Measurements from ENCODE around the gene SFMBT1. TPM values are rescaled to one million over a fixed set of nuclear protein-coding genes. Genes with fewer than 3 reads are reported as not detected.

Gene SFMBT1
- polyA plus RNA-seq, 2 donors: 2.3 to 3.7 TPM

DNA sequence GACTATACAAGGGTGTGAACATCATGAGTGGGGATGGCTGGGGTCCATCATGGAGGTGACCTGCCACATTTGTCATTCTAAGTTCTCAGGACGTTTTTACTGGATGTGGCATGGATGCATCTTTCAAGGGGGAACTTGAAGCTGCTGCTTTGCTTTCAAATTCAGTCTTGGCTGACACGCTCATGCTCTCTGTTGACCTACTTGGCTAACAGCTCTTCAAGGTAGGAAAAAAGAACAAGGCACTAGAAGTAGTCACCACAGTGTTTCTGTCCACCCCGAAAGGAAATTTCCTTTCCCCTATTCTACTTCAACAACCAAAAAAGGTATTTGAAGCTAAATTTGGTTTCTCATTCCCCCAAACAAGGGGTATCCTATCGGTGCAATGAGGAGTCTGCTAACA, 163.5 kb downstream of the SFMBT1 start:
- no peak overlapping the region for H3K27ac ChIP-seq (ENCODE audit: low read depth in 2 of 2, low read length in 1 of 2)
- no peaks in the 10 kb centered on the region for H3K9me3 ChIP-seq (ENCODE audit: control insufficient read depth in 2 of 2, insufficient read depth in 1 of 2, low read depth in 1 of 2, low read length in 1 of 2)
- peaks cover 0 to 4% of the 10 kb centered on the region in 2 donors for H3K4me1 ChIP-seq (ENCODE audit: control insufficient read depth in 2 of 2, insufficient read depth in 2 of 2, low read length in 1 of 2)
- 91 to 92% methylated on average over 4 of the region's 4 CpGs for WGBS, 2 donors
- no peak overlapping the region for H3K4me3 ChIP-seq (ENCODE audit: low read depth in 1 of 2, low read length in 2 of 2)
- no peaks in the 10 kb centered on the region for H3K27me3 ChIP-seq (ENCODE audit: control insufficient read depth in 1 of 2, insufficient read depth in 2 of 2, low read length in 2 of 2)
- no peaks in the 10 kb centered on the region for H3K36me3 ChIP-seq (ENCODE audit: control insufficient read depth in 2 of 2, insufficient read depth in 2 of 2, low read length in 1 of 2)

DNA sequence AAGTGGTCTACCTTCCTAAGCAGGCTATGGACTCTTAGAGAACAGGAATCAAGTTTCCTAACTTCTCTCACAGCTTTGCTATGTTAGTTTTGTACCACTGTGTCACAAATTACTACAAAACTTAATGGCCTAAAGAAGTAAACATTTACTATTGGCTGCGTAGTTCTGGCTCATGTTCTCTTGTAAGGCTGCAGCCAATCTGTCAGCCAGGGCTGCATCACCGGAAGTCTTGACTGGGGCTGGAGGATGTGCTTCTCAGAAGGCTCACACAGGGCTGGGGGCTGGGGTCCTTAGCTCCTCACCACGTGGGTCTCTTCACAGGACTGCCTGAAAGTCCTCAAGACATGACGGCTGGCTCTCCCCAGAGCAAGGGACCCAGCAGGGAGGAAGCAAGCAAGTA, 164.0 kb downstream of the SFMBT1 start:
- H3K9me3 ChIP-seq (ENCODE audit: control insufficient read depth in 2 of 2, insufficient read depth in 1 of 2, low read depth in 1 of 2, low read length in 1 of 2): no peaks in the 10 kb centered on the region
- no peaks in the 10 kb centered on the region for H3K27me3 ChIP-seq (ENCODE audit: control insufficient read depth in 1 of 2, insufficient read depth in 2 of 2, low read length in 2 of 2)
- no peak overlapping the region for H3K27ac ChIP-seq (ENCODE audit: low read depth in 2 of 2, low read length in 1 of 2)
- H3K36me3 ChIP-seq (ENCODE audit: control insufficient read depth in 2 of 2, insufficient read depth in 2 of 2, low read length in 1 of 2): no peaks in the 10 kb centered on the region
- H3K4me1 ChIP-seq (ENCODE audit: control insufficient read depth in 2 of 2, insufficient read depth in 2 of 2, low read length in 1 of 2): peaks cover 0 to 4% of the 10 kb centered on the region in 2 donors
- H3K4me3 ChIP-seq (ENCODE audit: low read depth in 1 of 2, low read length in 2 of 2): no peak overlapping the region
- WGBS, 2 donors: 72 to 74% methylated on average over 4 of the region's 4 CpGs

DNA sequence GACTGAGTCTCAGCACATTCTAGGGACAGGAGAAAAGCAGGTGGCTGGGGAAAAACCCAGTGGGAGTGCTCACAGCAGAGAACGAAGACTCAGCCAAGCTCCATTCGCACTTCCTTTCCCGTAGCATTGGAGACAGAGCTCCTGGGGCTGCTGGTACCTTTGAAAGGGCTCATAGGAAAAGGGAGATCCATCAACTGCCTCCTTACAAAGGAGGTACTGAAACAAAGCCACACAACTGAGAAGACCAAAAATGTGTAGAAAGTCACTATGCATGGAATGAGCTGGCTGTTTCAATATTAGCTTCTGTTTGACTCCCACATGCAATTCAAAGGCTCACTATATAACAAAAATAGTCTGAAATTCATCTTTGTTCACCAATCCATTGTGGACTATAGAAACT, 165.4 kb downstream of the SFMBT1 start:
- Histone ChIP-seq H3K4me3 (ENCODE audit: low read depth in 1 of 2, low read length in 2 of 2) (no peak overlapping the region), H3K27me3 (ENCODE audit: control insufficient read depth in 1 of 2, insufficient read depth in 2 of 2, low read length in 2 of 2) (no peaks in the 10 kb centered on the region), H3K9me3 (ENCODE audit: control insufficient read depth in 2 of 2, insufficient read depth in 1 of 2, low read depth in 1 of 2, low read length in 1 of 2) (no peaks in the 10 kb centered on the region), H3K36me3 (ENCODE audit: control insufficient read depth in 2 of 2, insufficient read depth in 2 of 2, low read length in 1 of 2) (no peaks in the 10 kb centered on the region), H3K4me1 (ENCODE audit: control insufficient read depth in 2 of 2, insufficient read depth in 2 of 2, low read length in 1 of 2) (peaks cover 0 to 3% of the 10 kb centered on the region in 2 donors), H3K27ac (ENCODE audit: low read depth in 2 of 2, low read length in 1 of 2) (no peak overlapping the region)
- 90 to 91% methylated on average over 3 of the region's 3 CpGs for WGBS, 2 donors

DNA sequence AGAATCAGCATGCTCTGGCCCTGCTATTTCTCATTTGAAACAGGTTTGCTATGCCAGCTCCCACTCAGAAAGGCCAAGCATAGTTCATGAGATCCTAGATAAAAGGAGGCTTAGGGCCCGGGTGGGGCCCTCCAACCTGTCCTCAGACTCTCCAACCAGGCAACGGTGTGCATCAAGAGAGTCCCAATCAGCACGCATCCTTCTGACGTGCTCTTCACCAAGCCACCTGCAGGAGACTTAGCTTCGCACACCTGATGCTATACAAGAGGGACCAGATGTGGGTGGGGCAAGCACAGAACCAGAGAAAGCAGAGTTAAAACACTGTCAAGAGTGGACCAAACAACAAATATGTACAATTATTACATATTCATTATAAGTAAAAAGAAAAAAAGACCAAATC, 165.8 kb downstream of the SFMBT1 start:
- no peaks in the 10 kb centered on the region for H3K36me3 ChIP-seq (ENCODE audit: control insufficient read depth in 2 of 2, insufficient read depth in 2 of 2, low read length in 1 of 2)
- H3K27me3 ChIP-seq (ENCODE audit: control insufficient read depth in 1 of 2, insufficient read depth in 2 of 2, low read length in 2 of 2): no peaks in the 10 kb centered on the region
- peaks cover 0 to 3% of the 10 kb centered on the region in 2 donors for H3K4me1 ChIP-seq (ENCODE audit: control insufficient read depth in 2 of 2, insufficient read depth in 2 of 2, low read length in 1 of 2)
- H3K4me3 ChIP-seq (ENCODE audit: low read depth in 1 of 2, low read length in 2 of 2): no peak overlapping the region
- no peaks in the 10 kb centered on the region for H3K9me3 ChIP-seq (ENCODE audit: control insufficient read depth in 2 of 2, insufficient read depth in 1 of 2, low read depth in 1 of 2, low read length in 1 of 2)
- H3K27ac ChIP-seq (ENCODE audit: low read depth in 2 of 2, low read length in 1 of 2): no peak overlapping the region
- 89 to 92% methylated on average over 5 of the region's 5 CpGs for WGBS, 2 donors

DNA sequence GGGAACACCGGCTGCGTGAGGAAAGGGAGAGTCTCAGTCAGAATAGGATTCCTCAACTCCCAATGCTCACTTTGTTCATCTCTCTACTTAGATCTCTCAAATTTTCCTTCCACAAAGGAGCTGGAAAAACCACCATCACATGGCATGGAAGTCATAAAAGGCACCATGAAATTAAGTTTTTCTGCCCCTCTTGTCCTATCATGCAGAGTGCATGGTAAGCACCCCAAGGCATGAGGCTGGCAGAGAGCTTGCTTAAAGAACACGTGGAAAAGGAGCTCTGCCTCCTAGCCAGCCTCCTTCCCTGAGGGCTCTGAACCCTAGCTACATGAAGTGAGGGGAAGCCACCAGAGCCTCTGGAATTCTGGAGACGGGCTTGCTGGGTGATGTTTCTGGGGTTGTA, 166.3 kb downstream of the SFMBT1 start:
- H3K4me3 ChIP-seq (ENCODE audit: low read depth in 1 of 2, low read length in 2 of 2): no peak overlapping the region
- WGBS, 2 donors: 86 to 96% methylated on average over 4 of the region's 4 CpGs
- no peaks in the 10 kb centered on the region for H3K27me3 ChIP-seq (ENCODE audit: control insufficient read depth in 1 of 2, insufficient read depth in 2 of 2, low read length in 2 of 2)
- H3K27ac ChIP-seq (ENCODE audit: low read depth in 2 of 2, low read length in 1 of 2): no peak overlapping the region
- H3K4me1 ChIP-seq (ENCODE audit: control insufficient read depth in 2 of 2, insufficient read depth in 2 of 2, low read length in 1 of 2): peaks cover 0 to 3% of the 10 kb centered on the region in 2 donors
- H3K36me3 ChIP-seq (ENCODE audit: control insufficient read depth in 2 of 2, insufficient read depth in 2 of 2, low read length in 1 of 2): no peaks in the 10 kb centered on the region
- no peaks in the 10 kb centered on the region for H3K9me3 ChIP-seq (ENCODE audit: control insufficient read depth in 2 of 2, insufficient read depth in 1 of 2, low read depth in 1 of 2, low read length in 1 of 2)

DNA sequence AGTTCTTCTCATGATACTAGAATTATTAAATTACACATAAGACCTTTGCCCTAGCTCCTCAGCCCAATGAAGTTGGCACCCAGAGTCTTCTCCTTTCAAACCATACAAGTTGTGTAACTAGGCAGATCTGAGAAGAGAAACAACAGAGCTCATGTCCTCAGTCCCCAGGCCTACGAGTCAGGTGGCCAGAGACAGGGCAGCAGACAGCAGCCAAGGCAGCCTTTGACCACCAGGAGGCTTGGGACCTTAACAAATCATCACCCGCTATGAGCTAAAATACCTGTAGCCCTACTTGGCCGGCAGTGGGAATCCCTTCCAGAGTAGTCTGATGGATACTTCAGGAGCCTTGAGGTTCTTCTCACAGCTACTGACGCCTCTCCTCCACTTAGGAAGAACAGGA, 166.8 kb downstream of the SFMBT1 start:
- WGBS, 2 donors: 94 to 97% methylated on average over 4 of the region's 4 CpGs
- H3K4me3 ChIP-seq (ENCODE audit: low read depth in 1 of 2, low read length in 2 of 2): no peak overlapping the region
- no peaks in the 10 kb centered on the region for H3K9me3 ChIP-seq (ENCODE audit: control insufficient read depth in 2 of 2, insufficient read depth in 1 of 2, low read depth in 1 of 2, low read length in 1 of 2)
- no peak overlapping the region for H3K27ac ChIP-seq (ENCODE audit: low read depth in 2 of 2, low read length in 1 of 2)
- no peaks in the 10 kb centered on the region for H3K36me3 ChIP-seq (ENCODE audit: control insufficient read depth in 2 of 2, insufficient read depth in 2 of 2, low read length in 1 of 2)
- H3K27me3 ChIP-seq (ENCODE audit: control insufficient read depth in 1 of 2, insufficient read depth in 2 of 2, low read length in 2 of 2): no peaks in the 10 kb centered on the region
- H3K4me1 ChIP-seq (ENCODE audit: control insufficient read depth in 2 of 2, insufficient read depth in 2 of 2, low read length in 1 of 2): peaks cover 0 to 3% of the 10 kb centered on the region in 2 donors

DNA sequence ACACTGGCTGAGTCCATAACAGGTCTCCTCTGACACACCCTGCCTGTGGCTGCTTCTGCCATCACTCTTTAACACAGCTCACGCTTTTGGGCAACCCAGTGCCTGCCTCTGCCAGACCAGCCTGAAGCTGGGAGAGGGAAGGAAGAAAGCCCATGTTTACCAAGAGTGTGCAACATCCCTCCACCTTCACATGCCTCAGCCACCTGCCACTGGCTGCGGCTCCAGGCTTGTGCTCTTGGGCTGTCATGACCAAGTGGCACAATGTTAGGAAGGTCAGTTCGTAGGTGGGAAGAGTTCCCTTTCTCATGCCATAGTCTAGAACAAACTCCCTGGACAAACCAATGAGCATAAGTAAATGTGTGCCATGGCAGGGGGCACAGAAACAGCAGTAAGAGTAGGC, 168.8 kb downstream of the SFMBT1 start:
- H3K36me3 ChIP-seq (ENCODE audit: control insufficient read depth in 2 of 2, insufficient read depth in 2 of 2, low read length in 1 of 2): no peaks in the 10 kb centered on the region
- H3K4me1 ChIP-seq (ENCODE audit: control insufficient read depth in 2 of 2, insufficient read depth in 2 of 2, low read length in 1 of 2): peaks cover 0 to 3% of the 10 kb centered on the region in 2 donors
- no peak overlapping the region for H3K27ac ChIP-seq (ENCODE audit: low read depth in 2 of 2, low read length in 1 of 2)
- 86 to 96% methylated on average over 3 of the region's 3 CpGs for WGBS, 2 donors
- no peaks in the 10 kb centered on the region for H3K9me3 ChIP-seq (ENCODE audit: control insufficient read depth in 2 of 2, insufficient read depth in 1 of 2, low read depth in 1 of 2, low read length in 1 of 2)
- H3K27me3 ChIP-seq (ENCODE audit: control insufficient read depth in 1 of 2, insufficient read depth in 2 of 2, low read length in 2 of 2): no peaks in the 10 kb centered on the region
- H3K4me3 ChIP-seq (ENCODE audit: low read depth in 1 of 2, low read length in 2 of 2): no peak overlapping the region

DNA sequence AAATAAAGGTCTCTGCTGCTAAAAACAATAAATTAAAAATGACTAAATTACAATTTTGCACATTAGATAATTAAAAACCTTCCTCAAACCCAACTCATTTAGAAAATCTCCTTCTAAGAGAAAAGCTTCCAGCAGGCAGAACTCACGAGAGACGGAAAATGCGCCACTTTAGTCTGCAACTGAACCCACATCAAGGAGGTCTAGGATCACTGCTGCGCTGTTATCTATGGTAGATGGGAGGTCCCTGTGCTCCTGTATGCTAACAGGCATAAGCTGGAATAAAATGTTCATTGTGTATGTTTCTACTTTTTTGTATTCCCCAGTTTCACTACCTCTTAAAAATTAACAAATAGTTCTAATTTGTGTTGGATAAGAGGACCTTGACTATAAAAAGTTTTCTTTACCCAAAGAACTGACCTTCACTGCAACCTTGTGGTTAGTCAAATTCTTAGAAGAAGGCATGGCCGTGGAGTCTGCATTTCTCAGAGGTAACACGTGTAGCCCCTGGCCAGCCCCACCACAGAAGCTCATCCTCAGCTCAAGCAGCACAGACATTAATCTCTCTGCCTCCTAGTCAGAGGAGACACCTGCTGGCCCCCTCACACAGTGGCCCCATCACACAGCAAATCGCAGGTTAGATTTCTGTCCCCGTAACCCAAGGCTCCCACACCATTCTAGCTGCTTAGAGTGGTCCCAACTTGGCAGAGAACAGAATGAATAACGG, 170.8 kb downstream of the SFMBT1 start:
- H3K9me3 ChIP-seq (ENCODE audit: control insufficient read depth in 2 of 2, insufficient read depth in 1 of 2, low read depth in 1 of 2, low read length in 1 of 2): no peaks in the 10 kb centered on the region
- no peak overlapping the region for H3K27ac ChIP-seq (ENCODE audit: low read depth in 2 of 2, low read length in 1 of 2)
- H3K27me3 ChIP-seq (ENCODE audit: control insufficient read depth in 1 of 2, insufficient read depth in 2 of 2, low read length in 2 of 2): no peaks in the 10 kb centered on the region
- no peaks in the 10 kb centered on the region for H3K4me1 ChIP-seq (ENCODE audit: control insufficient read depth in 2 of 2, insufficient read depth in 2 of 2, low read length in 1 of 2)
- H3K36me3 ChIP-seq (ENCODE audit: control insufficient read depth in 2 of 2, insufficient read depth in 2 of 2, low read length in 1 of 2): no peaks in the 10 kb centered on the region
- WGBS, 2 donors: 88 to 89% methylated on average over 9 of the region's 9 CpGs
- no peak overlapping the region for H3K4me3 ChIP-seq (ENCODE audit: low read depth in 1 of 2, low read length in 2 of 2)

DNA sequence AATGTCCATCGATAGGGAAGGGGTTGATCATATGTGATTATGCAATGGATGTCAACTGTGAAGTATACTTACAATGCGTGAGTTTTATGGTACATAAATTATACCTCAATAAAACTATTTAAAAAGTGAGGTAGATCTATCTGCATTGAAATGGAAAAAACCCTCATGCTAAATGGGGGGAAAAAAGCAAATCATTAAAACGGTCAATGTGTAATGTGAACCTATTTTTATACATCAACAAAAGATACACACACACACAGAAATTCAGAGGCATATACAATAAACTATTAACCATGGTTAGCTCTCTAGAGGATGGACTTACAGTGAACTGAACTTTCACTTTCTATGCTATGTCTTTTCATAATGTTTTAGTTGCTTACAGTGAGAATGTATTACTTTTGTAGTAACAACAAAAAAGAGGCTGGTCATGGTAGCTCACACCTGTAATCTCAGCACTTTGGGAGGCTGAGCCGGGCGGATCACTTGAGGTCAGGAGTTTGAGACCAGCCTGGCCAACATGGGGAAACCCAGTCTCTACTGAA, 171.6 kb downstream of the SFMBT1 start:
- Histone ChIP-seq H3K36me3 (ENCODE audit: control insufficient read depth in 2 of 2, insufficient read depth in 2 of 2, low read length in 1 of 2) (no peaks in the 10 kb centered on the region), H3K4me3 (ENCODE audit: low read depth in 1 of 2, low read length in 2 of 2) (no peak overlapping the region), H3K27ac (ENCODE audit: low read depth in 2 of 2, low read length in 1 of 2) (no peak overlapping the region), H3K4me1 (ENCODE audit: control insufficient read depth in 2 of 2, insufficient read depth in 2 of 2, low read length in 1 of 2) (no peaks in the 10 kb centered on the region), H3K27me3 (ENCODE audit: control insufficient read depth in 1 of 2, insufficient read depth in 2 of 2, low read length in 2 of 2) (no peaks in the 10 kb centered on the region), H3K9me3 (ENCODE audit: control insufficient read depth in 2 of 2, insufficient read depth in 1 of 2, low read depth in 1 of 2, low read length in 1 of 2) (no peaks in the 10 kb centered on the region)
- WGBS, 2 donors: 75 to 85% methylated on average over 5 of the region's 5 CpGs

Measured in esophagus (tissue), 2 donors.